VCaP (cell line): ENCODE data around the gene BCAR3.

Source experiments
- H3K27ac ChIP-seq: fragments of 450-650 bp; 2 replicates; pipeline ENCODE4 v1.5.1; 2017
- CTCF ChIP-seq: fragments of 450-650 bp; conservative IDR thresholded peaks from 2 replicates; pipeline ENCODE4 v1.5.1; 2017; ENCODE audit warnings: mild to moderate bottlenecking, moderate library complexity

Gene BCAR3

DNA sequence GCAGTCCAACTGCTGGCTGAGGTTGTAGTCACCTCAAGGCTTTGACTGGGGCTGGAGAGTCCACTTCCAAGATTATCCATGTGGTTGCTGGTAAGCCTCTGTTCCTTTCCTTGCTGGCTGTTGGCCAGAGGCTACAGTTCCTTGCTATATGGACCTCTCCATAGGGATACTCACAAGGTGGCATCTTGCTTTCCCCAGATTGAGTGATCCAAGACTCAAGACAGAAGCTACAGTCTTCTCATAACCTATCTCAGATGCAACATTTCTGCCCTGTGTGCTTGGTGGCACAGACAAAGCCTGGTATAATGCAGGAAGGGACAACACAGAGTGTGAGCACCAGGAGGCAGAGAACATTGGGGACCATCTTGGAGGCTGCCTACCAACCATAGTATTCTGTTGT is 121.9 kb downstream of the BCAR3 start:
- no peak for TF ChIP-seq CTCF

DNA sequence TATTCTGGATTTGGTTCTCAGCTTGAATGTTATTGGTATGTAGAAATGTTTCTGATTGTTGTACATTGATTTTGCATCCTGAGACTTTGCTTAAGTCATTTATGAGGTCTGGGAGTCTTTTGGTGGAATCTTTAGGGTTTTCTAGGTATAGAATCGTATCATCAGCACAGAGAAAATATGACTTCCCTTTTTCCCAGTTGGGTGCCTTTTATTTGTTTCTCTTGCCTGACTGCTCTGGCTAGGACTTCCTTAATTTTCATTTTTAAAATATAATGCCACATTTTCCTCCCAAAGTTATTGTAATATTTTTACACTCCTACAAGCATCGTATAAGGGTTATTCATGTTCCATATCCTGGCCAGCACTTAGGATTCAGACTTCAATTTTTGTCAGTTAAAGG is 122.6 kb downstream of the BCAR3 start:
- no peak for TF ChIP-seq CTCF
- no peak overlapping the region for H3K27ac ChIP-seq

More for the DNA sequence above, 121.9 kb downstream of the BCAR3 start:
- H3K27ac ChIP-seq: no peak overlapping the region

DNA sequence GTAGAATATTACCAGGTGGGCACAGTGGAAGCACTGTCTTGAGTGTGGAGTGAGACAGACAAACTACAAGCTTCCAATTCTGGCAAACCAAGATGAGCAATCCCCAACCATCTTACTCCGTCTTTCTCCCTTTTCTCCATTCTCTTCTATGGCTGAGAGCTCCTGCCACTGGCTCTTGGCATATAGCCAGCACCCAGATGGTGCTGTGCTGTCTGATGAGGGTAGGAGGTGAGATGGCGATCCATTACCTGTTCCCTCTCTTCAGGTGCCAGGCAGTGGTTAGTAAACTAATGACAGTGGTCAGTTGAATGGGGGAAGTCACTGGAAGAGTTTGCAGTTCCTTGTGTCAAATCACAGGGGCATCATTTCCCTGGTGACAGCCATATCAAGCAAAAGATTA is 125.3 kb downstream of the BCAR3 start:
- H3K27ac ChIP-seq: peak overlapping the region; percentile 86
- TF ChIP-seq CTCF: no peak

DNA sequence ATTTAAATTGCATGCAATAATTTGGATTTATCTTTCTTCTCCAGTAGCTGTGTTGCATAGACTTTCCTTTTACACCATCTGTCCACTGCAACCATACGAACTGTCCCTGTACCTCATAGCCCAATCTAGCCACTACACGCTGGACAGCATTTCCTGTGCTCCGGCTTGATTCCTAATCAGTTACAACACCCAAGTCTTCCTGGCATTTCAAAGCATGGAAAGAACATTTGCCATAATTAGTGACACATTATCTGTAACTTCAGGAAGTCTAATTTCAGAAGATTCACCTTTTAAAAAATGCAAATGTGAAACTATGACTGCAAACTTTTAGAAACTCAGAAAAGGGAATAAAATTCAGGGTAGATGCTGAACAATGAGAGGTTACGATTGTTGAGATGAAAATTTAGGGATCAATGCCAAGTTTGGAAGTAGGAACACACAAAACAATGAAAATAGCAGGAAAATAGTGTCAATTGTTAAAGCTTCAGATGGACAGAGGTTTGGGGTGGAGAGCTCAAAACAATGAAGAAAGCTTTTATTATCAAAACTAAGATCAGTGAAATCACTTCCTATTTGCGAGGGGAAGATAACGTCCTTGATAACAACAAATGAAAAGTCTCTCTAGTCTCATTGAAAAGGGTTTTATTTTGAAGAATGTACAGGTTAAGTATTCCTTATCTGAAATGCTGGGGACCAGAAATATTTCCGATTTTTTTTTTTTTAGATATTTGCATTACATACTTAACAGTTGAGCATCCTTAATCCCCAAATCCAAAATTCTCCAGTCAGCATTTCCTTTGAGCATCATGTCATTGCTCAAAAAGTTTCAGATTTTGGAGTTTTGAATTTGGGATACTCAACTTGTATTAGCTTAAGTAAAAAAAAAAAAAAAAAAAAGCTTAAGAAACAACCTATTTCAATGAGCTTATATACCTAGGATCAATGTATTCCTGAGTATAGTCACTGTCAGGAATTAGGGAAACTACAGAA is 126.5 kb downstream of the BCAR3 start:
- H3K27ac ChIP-seq: peak overlapping the region; percentile 86
- no peak for TF ChIP-seq CTCF

DNA sequence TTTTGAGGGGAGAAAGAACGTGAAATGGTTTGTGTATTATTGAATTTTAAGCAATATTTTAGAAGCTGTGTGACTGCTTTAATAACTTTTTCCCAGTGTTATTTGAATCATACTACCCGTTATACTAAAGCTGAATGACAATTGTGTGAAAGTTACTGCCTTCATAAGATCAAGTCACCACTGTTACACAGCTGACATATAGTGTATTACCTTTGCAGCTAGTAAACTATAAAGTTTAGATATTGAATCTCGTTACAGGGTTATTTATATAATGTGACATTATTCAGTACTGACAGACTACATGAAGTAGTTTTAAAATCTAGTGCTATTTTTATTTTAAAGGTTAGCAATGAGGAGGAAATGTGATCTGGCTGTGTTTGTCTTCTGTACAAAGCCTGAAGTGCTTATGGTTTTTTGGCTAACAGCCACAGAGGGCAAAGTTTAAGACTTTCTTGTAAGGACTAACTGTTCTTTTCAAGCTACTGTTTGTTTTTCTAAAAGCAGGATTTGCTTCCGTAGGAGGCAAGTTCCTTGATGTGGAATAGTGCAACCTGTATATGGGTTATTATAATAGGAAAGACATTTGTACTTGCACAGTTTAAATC is 127.6 kb downstream of the BCAR3 start:
- peak overlapping the region; percentile 86 for H3K27ac ChIP-seq

DNA sequence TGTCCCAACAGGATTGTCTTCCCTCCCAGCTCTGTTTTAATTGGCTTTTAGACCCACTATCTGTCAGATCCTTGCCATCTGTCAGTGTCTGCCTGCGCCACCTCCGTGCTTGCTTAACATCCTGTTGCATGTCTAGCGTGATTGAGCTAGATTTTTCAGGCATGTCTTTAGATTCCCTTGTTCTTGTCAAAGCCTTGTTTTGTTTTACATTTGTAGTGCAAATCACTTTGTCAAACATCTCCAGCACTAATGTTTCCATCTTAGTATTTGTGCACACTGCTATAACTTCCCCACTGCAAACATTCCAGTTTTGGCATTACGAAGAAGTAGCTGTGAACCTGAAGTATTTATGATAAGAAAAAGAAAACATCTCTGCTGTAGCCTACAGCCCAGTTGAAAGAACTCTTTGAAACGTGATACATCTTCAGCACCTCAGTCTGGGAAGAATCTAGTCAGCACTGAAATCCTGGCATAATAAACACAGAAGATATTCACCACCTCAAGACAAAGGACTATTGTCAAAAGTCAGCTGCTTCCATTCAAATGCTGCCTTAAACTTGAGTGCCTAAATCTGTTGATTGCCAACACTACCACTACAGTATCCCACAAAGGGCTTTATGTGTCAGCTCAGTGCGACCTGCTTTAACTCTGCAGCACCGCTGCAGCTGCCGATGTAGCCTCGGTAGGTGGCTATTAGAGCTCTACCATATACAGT is 128.7 kb downstream of the BCAR3 start:
- no peak for TF ChIP-seq CTCF
- H3K27ac ChIP-seq: peak overlapping the region; percentile 86

- peak overlapping the region; percentile 86 for H3K27ac ChIP-seq
- no peak for TF ChIP-seq CTCF
Measured at GRCh38 chr1:93549811-93550210, 131.8 kb downstream of the BCAR3 start.
